RWPE2 (cell line): ENCODE data around the gene LPCAT3.

ENCODE experiments used
- ATAC-seq: fragments of 200-7000 bp; cut with Tn5 transposase; 3 replicates; pipeline ENCODE4 v1.9.1; 2021; ENCODE audit warnings: low read depth
- DNase-seq: peaks from one replicate; pipeline ENCODE4 v3.0.0-alpha.2; 2020; ENCODE audit warnings: low spot score
- H3K27ac ChIP-seq: fragments of 450-650 bp; 2 replicates; pipeline ENCODE4 v1.5.1; 2017; ENCODE audit warnings: mild to moderate bottlenecking; ENCODE audit not compliant: poor library complexity, severe bottlenecking
- H3K27me3 ChIP-seq: fragments of 250-450 bp; sonication (Bioruptor Pico); 2 replicates; pipeline ENCODE4 v1.5.1; 2021; ENCODE audit warnings: mild to moderate bottlenecking, moderate library complexity; ENCODE audit not compliant: insufficient read depth, poor library complexity, severe bottlenecking
- H3K36me3 ChIP-seq: fragments of 250-450 bp; sonication (Bioruptor Pico); 2 replicates; pipeline ENCODE4 v1.5.1; 2020; ENCODE audit warnings: low read depth, mild to moderate bottlenecking, moderate library complexity
- H3K4me1 ChIP-seq: fragments of 250-450 bp; sonication (Bioruptor Pico); 2 replicates; pipeline ENCODE4 v1.5.1; 2021; ENCODE audit warnings: mild to moderate bottlenecking, moderate library complexity; ENCODE audit not compliant: insufficient read depth, poor library complexity, severe bottlenecking
- H3K4me3 ChIP-seq: fragments of 250-450 bp; sonication (Bioruptor Pico); 2 replicates; pipeline ENCODE4 v1.5.1; 2021; ENCODE audit warnings: mild to moderate bottlenecking, moderate library complexity; ENCODE audit not compliant: severe bottlenecking
- H3K9me3 ChIP-seq: fragments of 250-450 bp; sonication (Bioruptor Pico); 2 replicates; pipeline ENCODE4 v1.5.1; 2021; ENCODE audit warnings: mild to moderate bottlenecking, moderate library complexity; ENCODE audit not compliant: severe bottlenecking
- CTCF ChIP-seq: fragments of 450-650 bp; IDR thresholded peaks from one replicate; pipeline ENCODE4 v1.5.1; 2017; ENCODE audit warnings: mild to moderate bottlenecking, moderate library complexity; ENCODE audit not compliant: poor library complexity, severe bottlenecking

The LPCAT3 gene

GRCh38 chr12:6934110-6934509 is 84.2 kb downstream of the LPCAT3 start:
- ATAC-seq, result no peak
- Histone ChIP-seq H3K27me3 (no peaks in the 10 kb centered on the region), H3K4me1 (peaks cover 10% of the 10 kb centered on the region), H3K9me3 (no peaks in the 10 kb centered on the region), H3K4me3 (no peak overlapping the region), H3K36me3 (peaks cover 45% of the 10 kb centered on the region), H3K27ac (peak overlapping the region; percentile 38)
- TF ChIP-seq CTCF, result no peak
- no peak for DNase-seq

- H3K27ac ChIP-seq, result peak overlapping the region; percentile 38
- no peak overlapping the region for H3K4me3 ChIP-seq
- H3K27me3 ChIP-seq, result no peaks in the 10 kb centered on the region
- no peaks in the 10 kb centered on the region for H3K9me3 ChIP-seq
- no peak for ATAC-seq
- peaks cover 10% of the 10 kb centered on the region for H3K4me1 ChIP-seq
- H3K36me3 ChIP-seq, result peaks cover 39% of the 10 kb centered on the region
- DNase-seq, result no peak
- no peak for TF ChIP-seq CTCF
Observed at GRCh38 chr12:6932766-6933165, 85.5 kb downstream of the LPCAT3 start.

- H3K36me3 ChIP-seq, result peaks cover 31% of the 10 kb centered on the region
- TF ChIP-seq CTCF, result no peak
- H3K9me3 ChIP-seq, result no peaks in the 10 kb centered on the region
- peak overlapping the region; percentile 78 for H3K4me3 ChIP-seq
- no peak for DNase-seq
- no peak for ATAC-seq
- peaks cover 33% of the 10 kb centered on the region for H3K4me1 ChIP-seq
- H3K27me3 ChIP-seq, result no peaks in the 10 kb centered on the region
- peak overlapping the region; percentile 94 for H3K27ac ChIP-seq
Observed at GRCh38 chr12:6929466-6930452, 88.5 kb downstream of the LPCAT3 start.

- Histone ChIP-seq H3K9me3 (no peaks in the 10 kb centered on the region), H3K27me3 (no peaks in the 10 kb centered on the region), H3K4me1 (peaks cover 37% of the 10 kb centered on the region), H3K4me3 (peak overlapping the region; percentile 78), H3K36me3 (peaks cover 22% of the 10 kb centered on the region), H3K27ac (peak overlapping the region; percentile 94)
- no peak for DNase-seq
- ATAC-seq, result no peak
- no peak for TF ChIP-seq CTCF
Observed at GRCh38 chr12:6928703-6929407, 89.4 kb downstream of the LPCAT3 start.
